ENCODE measurements around the gene HMOX1.
"Not testable (repeated sequence)": the region's sequence is repeated elsewhere in the genome, so short reads cannot be mapped to it uniquely, and the experiment has no call there.

HMOX1 gene

DNA sequence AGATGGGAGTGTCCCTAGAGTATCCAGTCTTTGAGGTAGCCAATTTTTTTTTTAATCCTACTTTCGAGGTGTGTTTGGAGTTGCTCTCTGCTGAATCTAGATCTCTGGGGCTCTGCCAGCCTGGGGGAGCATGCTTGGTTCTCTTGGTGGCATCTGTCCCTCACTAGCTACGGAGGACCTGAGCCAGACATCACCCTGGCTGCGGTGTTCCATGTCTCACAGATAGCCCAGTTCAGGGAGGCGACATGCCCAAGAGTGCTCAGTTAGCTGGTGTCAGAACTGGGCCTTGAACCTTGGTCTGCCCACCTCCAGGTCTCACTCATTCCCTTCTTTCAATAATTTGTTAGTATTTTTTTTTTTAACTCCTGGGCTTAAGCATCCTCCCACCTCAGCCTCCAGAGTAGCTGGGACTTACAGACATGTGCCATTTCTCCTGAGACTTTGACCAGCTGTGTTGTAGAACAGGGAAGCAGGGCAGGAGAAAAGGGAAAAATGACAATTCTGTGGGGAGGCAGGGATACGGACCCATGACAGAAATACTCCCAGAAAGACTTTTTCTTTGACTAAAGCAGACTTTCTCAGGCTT lies 621 bp downstream of the HMOX1 start:
- no peak for DNase-seq

DNA sequence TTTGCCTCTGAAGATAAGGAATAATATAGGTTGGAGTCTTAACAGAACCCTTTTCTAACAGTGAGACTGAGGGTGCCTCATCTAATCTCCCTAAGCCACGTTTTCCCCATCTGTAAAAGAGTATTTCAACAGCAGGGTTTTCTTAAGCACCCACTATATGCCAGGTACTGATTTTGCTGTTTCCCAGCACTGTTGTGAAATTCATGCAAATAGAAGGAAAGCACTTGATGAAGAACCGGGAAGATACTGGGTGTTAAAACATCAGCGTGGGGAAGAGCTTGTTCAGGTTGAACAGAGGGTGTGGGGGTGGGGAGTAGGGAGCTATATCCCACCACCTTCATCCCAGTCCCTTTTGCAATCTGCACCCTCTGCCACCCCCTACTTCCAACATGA lies 2.8 kb downstream of the HMOX1 start:
- no peak for DNase-seq

DNA sequence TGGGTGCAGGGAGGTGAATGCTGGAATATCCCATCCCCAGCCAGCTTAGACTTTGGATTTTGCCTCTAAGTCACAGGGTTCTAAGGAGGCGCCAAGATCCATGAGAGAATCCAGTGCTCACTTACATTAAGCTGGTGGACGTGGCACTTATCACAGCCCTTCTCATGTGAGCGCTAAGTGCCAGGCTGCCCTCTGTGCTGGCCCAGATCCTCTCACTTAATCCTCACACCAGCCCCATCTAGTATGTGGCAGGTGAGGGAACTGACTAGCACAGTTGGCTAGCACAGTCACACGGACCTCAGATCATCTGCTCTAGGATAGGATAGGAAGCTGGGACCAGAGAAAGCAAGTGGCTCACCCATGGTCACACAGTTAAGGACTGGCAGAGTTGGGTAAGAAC lies 3.6 kb downstream of the HMOX1 start:
- DNase-seq, result no peak

DNA sequence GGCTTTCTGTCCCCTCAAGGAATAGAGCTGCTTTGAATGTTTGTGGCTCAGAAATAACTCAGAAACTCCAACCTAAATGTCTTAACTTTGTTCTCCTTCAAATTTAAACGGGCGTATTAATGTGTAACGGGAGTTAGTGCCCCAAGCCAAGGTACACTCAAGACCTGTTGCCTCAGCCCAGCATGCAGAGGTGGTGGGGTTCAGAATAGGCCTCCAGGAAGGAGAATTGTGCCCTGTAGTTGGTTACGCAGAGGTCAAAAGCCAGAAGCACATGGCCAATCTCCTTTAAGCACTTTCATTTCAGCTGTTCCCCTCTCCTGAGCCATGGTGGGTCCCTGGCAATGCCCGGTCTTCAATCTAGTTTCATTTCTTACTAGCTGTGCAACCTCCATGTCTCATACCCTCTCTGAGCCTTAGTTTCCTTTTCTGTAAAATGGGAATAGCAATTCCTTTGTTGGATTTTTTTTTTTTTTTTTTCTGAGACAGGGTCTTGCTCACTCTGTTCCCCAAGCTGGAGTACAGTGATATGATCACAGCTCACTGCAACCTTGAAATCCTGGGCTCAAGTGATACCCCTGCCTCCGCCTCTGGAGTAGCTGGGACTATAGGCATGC lies 4.2 kb downstream of the HMOX1 start:
- no peak for DNase-seq

DNA sequence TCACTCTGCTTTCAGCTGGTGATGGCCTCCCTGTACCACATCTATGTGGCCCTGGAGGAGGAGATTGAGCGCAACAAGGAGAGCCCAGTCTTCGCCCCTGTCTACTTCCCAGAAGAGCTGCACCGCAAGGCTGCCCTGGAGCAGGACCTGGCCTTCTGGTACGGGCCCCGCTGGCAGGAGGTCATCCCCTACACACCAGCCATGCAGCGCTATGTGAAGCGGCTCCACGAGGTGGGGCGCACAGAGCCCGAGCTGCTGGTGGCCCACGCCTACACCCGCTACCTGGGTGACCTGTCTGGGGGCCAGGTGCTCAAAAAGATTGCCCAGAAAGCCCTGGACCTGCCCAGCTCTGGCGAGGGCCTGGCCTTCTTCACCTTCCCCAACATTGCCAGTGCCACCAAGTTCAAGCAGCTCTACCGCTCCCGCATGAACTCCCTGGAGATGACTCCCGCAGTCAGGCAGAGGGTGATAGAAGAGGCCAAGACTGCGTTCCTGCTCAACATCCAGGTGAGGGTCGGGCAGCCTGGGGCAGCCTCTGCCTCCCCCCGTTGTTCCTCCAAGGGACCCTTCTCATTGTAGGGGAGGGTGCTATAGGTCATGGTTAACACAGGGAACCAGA lies 5.9 kb downstream of the HMOX1 start:
- DNase-seq, result no peak

DNA sequence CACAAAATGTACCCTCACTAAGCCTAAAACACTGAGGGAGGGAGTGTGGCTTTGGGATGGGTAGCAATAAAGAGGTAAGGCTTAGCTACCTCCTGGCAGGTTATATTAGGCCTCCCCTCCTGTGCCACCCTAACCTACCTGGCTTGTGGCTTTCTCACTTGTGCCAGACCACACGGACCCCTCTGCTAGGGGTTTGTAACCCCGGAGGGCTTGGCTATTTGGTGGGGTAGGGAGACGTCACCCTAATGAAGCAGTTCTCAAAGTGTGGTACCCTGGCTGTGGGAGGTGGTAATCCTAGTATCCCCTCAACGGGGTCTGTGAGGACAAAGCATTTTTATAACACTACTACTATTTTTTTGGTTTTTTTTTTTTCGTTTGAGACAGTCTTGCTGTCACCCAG lies 10.0 kb downstream of the HMOX1 start:
- no peak for DNase-seq

DNA sequence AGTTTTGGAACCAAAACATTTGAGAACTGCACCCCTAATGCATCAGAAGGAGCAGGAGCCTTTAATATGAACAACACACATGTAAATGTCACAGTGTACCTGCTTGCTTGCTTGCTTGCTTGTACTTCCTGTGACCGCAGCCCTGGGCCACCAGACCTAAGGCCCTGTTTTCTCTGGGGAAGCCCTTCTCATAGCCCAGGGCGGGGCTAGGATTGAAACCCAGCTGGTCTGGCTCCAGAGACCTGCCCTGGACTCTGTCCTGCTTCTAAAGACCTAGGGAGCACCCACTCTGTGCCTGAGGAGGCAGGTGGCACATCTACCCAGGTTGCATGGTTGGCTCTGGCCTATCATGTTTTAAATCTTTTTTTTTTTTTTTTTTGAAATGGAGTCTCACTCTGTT lies 11.5 kb downstream of the HMOX1 start:
- no peak for DNase-seq

DNA sequence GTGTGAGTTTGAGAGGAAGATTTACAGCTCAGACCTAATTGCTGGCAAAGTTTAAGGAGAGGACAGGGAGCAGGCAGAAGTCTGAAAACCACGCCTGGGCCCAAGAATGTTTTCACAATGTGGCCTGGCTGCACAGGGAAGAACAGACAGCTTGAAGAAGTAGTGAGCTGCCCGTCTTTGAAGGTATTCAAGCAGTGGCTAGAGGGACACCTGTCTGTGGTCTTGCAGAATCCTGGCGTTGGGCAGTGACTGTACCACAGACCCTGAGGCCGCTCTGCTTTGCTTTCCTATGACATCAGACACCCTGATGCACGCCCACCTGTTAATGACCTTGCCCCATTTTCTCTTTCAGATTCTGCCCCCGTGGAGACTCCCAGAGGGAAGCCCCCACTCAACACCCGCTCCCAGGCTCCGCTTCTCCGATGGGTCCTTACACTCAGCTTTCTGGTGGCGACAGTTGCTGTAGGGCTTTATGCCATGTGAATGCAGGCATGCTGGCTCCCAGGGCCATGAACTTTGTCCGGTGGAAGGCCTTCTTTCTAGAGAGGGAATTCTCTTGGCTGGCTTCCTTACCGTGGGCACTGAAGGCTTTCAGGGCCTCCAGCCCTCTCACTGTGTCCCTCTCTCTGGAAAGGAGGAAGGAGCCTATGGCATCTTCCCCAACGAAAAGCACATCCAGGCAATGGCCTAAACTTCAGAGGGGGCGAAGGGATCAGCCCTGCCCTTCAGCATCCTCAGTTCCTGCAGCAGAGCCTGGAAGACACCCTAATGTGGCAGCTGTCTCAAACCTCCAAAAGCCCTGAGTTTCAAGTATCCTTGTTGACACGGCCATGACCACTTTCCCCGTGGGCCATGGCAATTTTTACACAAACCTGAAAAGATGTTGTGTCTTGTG lies 12.5 kb downstream of the HMOX1 start:
- DNase-seq, result no peak

DNA sequence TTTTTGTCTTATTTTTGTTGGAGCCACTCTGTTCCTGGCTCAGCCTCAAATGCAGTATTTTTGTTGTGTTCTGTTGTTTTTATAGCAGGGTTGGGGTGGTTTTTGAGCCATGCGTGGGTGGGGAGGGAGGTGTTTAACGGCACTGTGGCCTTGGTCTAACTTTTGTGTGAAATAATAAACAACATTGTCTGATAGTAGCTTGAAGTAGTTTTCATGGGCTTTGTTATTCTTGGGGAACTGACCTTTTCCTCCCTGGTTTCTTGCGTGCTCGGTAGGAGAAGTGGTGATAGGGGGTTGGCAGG lies 13.1 kb downstream of the HMOX1 start:
- DNase-seq, result no peak

DNA sequence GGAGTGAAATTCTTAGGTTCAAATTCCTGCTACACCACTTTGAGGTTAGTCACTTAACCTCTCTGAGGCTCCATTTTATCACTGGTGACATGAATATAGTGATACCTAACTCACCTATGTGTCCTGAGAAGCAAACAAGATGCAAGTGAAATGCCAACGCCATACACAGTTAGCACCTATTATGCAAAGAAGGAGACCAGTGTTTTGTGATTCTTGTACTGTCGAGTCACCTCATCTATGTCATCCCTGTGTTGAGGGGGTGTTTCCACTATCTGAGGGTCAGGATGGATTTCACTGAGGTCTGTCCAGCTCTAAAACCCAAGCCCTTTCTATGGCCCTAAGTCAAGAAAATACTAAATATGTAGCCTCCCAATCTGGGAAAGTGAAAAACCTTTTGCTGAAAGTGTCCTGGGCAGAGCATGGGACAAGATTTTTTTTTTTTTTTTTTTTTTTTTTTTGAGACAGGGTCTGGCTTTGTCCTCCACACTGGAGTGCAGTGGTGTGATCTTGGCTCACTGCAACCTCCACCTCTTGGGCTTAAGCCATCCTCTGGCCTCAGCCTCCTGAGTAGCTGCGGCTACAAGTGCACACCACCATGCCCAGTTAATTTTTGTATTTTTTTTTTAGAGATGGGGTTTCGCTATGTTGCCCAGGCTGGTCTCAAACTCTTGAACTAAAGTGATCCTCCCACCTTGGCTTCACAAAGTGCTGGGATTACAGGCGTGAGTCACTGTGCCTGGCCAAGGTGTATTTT lies 14.1 kb downstream of the HMOX1 start:
- no peak for DNase-seq

DNA sequence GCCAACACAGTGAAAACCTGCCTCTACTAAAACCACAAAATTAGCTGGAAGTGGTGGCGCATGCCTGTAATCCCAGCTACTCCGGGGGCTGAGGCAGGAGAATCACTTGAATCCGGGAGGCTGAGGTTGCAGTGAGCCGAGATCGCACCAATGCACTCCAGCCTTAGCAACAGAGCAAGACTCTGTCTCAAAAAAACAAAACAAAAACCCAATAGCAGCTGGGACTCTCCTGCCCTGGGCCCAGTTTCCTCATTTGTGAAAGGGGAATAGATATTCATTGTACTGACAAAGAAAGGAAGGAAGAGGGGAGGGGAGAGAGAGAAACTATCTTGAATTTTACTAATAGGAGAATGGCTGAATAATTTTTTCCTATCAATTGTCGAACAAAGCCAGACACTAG lies 15.7 kb downstream of the HMOX1 start:
- DNase-seq, result not testable (repeated sequence)

DNA sequence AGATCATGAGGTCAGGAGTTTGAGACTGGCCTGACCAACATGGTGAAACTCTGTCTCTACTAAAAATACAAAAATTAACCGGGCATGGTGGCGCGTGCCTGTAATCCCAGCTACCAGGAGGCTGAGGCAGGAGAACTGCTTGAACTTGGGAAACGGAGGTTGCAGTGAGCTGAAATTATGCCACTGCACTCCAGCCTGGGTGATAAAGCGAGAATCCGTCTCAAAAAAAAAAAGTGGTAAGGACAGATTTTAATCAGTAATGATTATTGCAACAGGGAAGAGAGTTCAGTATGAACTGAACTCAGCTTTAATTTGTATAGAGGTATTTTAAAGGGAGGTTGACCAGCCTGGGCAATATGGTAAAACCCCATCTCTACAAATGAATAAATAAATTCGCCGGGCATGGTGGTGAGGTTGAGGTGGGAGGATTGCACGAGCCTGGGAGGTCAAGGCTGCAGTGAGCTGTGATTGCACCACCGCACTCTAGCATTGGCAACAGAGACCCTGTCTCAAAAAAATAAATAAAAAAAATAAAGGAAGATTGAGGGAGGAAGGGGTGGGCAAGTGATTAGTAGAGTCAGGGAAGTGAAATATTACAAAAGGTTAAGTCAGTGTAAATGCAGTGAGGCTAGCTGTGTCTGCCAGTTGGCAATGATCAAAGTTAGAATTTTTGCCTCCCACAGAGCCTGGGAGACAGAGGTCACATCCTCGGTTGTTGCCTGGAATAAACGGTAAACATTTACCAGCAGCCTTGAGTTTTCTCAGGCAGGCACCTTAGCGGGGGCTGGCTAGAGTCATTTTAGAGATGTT lies 16.4 kb downstream of the HMOX1 start:
- no peak for DNase-seq

DNA sequence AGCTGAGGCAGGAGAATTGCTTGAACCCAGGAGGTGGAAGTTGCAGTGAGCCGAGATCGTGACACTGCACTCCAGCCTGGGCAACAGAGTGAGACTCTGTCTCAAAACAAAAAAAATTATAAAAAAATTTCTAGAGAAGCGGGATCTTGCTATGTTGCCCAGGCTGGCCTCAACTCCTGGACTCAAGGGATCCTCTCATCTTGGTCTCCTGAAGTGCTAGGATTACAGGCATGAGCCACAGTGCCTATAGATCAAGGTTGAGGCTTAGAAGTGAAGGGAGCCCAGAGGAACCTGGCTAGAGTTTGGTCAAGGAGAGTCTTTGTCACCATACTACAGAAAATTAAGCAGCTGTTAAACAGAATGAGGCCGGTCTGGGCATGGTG lies 17.7 kb downstream of the HMOX1 start:
- DNase-seq, result no peak

DNA sequence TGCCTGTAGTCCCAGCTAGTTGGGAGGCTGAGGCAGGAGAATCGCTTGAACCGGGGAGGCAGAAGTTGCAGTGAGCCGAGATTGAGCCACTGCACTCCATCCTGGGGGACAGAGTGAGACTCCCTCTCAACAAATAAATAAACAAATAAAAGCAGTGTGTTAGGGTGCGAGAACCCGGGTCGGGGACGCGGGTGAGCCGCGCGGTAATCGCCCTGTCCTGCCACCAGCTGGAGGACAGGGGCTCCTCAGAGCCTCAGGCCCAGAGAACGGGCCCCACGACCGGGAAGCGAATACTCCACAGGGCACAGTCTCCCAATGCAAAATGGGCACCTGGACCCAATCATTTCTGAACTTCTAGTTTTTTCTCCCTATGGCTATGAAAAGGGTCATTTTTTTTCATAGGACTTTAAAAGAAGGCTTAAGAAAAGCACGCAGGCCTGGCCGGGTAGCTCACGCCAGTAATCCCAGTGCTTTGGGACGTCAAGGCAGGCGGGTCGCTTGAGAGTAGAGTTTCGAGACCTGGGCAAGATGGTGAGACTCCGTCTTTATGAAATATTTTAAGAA lies 18.3 kb downstream of the HMOX1 start:
- DNase-seq, result no peak

DNA sequence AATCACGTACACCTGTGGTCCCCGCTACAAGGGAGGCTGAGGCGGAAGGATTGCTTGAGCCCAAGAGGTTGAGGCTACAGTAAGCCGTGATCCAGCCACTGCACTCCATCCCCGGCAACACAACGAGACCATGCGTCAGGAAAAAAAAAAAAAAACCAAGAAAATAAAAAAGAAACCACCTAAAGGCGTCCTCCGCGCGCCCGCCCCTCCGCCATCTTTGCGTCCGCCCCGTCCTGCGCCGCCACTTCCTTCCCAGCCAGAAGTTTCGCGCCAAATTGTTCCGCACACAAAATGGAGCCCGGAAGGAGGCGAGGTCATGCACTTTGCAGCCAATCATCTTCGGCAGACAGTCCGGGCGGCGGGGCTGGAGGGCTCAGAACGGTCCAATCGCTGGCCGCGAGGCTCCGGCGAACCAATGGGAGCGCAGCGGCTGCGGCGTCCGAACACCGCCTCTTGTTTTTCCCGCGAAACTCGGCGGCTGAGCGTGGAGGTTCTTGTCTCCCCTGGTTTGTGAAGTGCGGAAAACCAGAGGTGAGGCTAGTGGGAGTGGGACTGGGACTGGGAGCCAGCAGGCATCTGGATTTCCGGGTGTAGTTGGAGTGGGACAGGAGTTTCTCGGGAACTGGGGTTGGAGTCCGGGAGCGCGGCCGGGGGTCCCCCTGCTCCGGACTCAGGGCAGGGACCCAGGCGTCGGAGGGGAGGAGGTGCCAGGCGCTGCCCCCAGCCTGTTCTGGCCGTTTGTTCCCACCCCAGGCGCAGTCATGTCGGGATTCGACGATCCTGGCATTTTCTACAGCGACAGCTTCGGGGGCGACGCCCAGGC lies 19.0 kb downstream of the HMOX1 start, which contains the start of gene MCM5:
MCM5 (plus strand) TSS at position 463 of the 823 bp plus-strand sequence; CDS start at position 762, 299 bp downstream.
- peak; percentile 98 for DNase-seq

DNA sequence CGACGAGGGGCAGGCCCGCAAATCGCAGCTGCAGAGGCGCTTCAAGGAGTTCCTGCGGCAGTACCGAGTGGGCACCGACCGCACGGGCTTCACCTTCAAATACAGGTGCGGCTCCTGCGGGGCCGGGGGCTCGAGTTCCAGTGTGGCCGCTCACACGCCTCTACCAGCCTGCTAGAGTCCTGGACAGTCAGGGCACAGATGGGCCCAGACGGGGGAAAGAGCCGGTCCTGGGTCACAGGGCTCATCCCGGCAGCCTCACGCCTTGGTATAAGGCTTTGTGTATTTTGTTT lies 19.6 kb downstream of the HMOX1 start:
- no peak for DNase-seq

DNA sequence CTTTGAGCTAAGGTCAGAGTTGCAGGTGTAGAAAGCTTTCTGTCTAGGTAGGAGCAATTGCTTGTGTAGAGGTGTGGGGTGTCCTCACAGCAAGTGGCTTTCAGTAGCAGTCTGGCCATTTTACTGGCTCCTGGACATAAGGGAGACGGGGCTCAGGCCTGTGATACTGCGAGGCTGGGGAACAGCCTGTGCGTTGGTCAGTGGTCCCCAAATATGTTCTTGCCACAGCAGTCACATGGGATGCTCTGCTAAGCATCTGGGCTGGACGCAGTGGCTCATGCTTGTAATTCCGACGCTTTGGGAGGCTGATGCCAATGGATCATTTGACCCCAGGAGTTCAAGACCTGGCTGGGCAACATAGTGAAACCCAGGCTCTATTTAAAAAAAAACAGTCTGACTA lies 21.0 kb downstream of the HMOX1 start:
- no peak for DNase-seq

DNA sequence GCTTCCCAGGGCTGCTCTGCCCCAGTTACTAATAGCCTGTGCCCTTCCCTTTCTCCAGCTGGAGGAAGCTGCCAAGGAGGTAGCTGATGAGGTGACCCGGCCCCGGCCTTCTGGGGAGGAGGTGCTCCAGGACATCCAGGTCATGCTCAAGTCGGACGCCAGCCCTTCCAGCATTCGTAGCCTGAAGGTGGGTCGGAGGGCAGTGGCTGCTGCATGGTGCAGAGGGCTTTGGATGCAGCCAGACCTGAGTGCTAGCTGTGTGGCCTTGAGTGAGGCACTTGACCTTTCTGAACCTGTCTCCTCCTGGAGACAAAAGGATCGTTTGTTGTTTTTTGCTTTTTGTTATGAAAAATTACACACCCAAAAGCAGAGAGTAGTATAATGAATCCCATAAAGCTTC lies 22.5 kb downstream of the HMOX1 start:
- no peak for DNase-seq

DNA sequence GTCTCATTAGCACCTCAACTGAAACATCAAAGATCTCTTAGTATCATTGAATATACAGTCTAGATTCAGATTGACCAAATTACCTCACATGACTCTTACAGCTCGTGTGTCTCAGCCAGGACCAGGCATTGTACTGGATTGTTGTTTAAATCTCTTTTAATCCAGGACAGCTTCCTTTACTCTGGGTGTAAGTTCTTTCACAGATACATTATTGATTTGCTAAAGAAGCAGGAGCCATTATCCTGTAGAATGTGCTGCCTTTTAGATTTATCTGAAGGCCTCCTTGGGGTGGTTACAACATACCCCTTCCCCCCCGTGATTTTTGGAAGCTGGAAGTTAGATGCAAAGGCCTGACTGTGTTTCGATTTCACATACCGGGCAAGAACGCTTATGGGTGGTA lies 23.3 kb downstream of the HMOX1 start:
- DNase-seq, result no peak

DNA sequence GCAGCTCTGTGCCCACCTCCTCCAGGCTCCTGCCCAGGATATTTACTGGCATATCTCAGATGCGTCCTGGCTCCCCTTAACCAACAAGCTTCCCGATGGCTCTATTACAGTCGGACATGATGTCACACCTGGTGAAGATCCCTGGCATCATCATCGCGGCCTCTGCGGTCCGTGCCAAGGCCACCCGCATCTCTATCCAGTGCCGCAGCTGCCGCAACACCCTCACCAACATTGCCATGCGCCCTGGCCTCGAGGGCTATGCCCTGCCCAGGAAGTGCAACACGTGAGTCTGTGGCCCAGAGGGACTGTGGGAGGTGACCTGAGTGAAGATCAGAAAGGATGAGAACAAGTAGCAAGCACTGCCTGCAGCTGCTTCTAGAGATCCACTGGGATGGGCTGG lies 25.5 kb downstream of the HMOX1 start:
- no peak for DNase-seq

DNA sequence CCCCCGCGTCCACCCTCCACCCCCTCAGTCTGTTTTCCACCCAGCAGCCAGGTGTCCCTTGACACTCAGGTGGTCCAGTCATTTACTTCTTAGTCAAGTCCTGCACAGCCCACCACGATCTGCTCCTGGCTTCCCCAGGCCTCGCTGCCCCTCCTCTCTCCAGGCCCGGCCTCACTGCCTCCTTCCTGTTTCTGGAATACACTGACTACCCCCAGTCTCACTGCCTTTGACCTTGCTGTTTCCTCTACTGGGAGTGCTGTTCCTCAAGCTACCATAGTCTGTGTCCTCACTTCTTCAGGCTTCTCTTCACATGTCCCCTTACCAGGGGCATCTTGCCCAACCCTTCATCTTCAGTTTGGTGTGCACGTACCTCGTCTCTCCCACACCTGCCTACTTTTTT lies 26.5 kb downstream of the HMOX1 start:
- DNase-seq, result no peak
